OCI-LY7 (cell line): ENCODE measurements around the gene ACSM5. TPM values are rescaled to one million over a fixed set of nuclear protein-coding genes. Genes with fewer than 3 reads are reported as not detected.
"Not testable (repeated sequence)": the region's sequence is repeated elsewhere in the genome, so short reads cannot be mapped to it uniquely, and the experiment has no call there.

Source experiments
- BruUV-seq: library from RNA; stranded (reverse); fragments of 400-500 nt; replicated peaks from 2 replicates; lab custom pipeline; 2021; lab: Mats Ljungman, UMichigan
- CTCF ChIA-PET: fragments of 300-600 bp; sonication (Branson Sonifier 250); formaldehyde crosslinking; loops from one replicate; lab custom pipeline; 2022; ENCODE audit warnings: antibody characterized with exemption; ENCODE audit not compliant: unreplicated experiment; lab: Charles Lee
- POLR2A ChIA-PET: fragments of 300-600 bp; sonication (Branson Sonifier 250); formaldehyde crosslinking; loops from one replicate; lab custom pipeline; 2022; ENCODE audit warnings: antibody characterized with exemption; lab: Charles Lee
- DNase-seq: peaks from one replicate; pipeline ENCODE4 v3.0.0-alpha.2; 2015; ENCODE audit warnings: low spot score
- H2AFZ ChIP-seq: fragments of 200-600 bp; sonication (generic), shearing (Covaris generic); 2 replicates; pipeline ENCODE4 v1.6.1; 2014; ENCODE audit warnings: mild to moderate bottlenecking, antibody characterized with exemption, low read length, moderate library complexity
- H3K27ac ChIP-seq: fragments of 200-600 bp; sonication (generic); 2 replicates; pipeline ENCODE4 v1.5.1; 2014; ENCODE audit warnings: mixed run types, low read depth, mild to moderate bottlenecking, moderate library complexity, low read length, inconsistent platforms; ENCODE audit not compliant: poor library complexity, severe bottlenecking
- H3K36me3 ChIP-seq: fragments of 200-600 bp; sonication (generic); 2 replicates; pipeline ENCODE4 v1.6.1; 2014; ENCODE audit warnings: mild to moderate bottlenecking, antibody characterized with exemption, low read length, moderate library complexity, mixed read lengths; ENCODE audit not compliant: insufficient read depth
- H3K4me1 ChIP-seq: fragments of 200-600 bp; sonication (generic); 2 replicates; pipeline ENCODE4 v1.5.1; 2014; ENCODE audit warnings: mild to moderate bottlenecking, low read length; ENCODE audit not compliant: insufficient read depth, poor library complexity, severe bottlenecking
- H3K4me2 ChIP-seq: fragments of 200-600 bp; sonication (generic); 2 replicates; pipeline ENCODE4 v1.6.1; 2014; ENCODE audit warnings: mild to moderate bottlenecking, low read length
- H3K4me3 ChIP-seq: fragments of 200-600 bp; sonication (generic); 2 replicates; pipeline ENCODE4 v1.5.1; 2014; ENCODE audit warnings: mild to moderate bottlenecking, low read depth, low read length; ENCODE audit not compliant: poor library complexity, severe bottlenecking
- H3K79me2 ChIP-seq: fragments of 200-600 bp; sonication (generic); 2 replicates; pipeline ENCODE4 v1.6.1; 2016; ENCODE audit warnings: low read depth, mild to moderate bottlenecking, low read length, moderate library complexity, mixed read lengths; ENCODE audit not compliant: insufficient read depth
- H3K9me2 ChIP-seq: fragments of 200-600 bp; sonication (generic); 2 replicates; pipeline ENCODE4 v1.6.1; 2016; ENCODE audit warnings: mild to moderate bottlenecking, low read length, mixed read lengths; ENCODE audit not compliant: insufficient read depth
- H3K9me3 ChIP-seq: fragments of 200-600 bp; sonication (generic); 2 replicates; pipeline ENCODE4 v1.6.1; 2014; ENCODE audit warnings: mild to moderate bottlenecking, mixed run types, low read length, mixed read lengths
- H4K20me1 ChIP-seq: fragments of 200-600 bp; sonication (generic); 2 replicates; pipeline ENCODE4 v1.6.1; 2014; ENCODE audit warnings: mild to moderate bottlenecking, antibody characterized with exemption, low read length, moderate library complexity, mixed read lengths; ENCODE audit not compliant: insufficient read depth
- CTCF ChIP-seq: fragments of 200-600 bp; sonication (generic); conservative IDR thresholded peaks from 2 replicates; pipeline ENCODE4 v1.5.1; 2014; ENCODE audit warnings: mild to moderate bottlenecking, antibody characterized with exemption, low read length, moderate library complexity, mixed read lengths
- EZH2phosphoT487 ChIP-seq: fragments of 200-600 bp; sonication (generic); IDR thresholded peaks from 2 replicates; pipeline ENCODE4 v1.6.1; 2018; ENCODE audit warnings: low read depth, borderline replicate concordance, mild to moderate bottlenecking, mixed run types, antibody characterized with exemption, low read length, moderate library complexity, mixed read lengths
- intact Hi-C: fragments of 100-400 bp; cut with micrococcal nuclease; formaldehyde crosslinking; loops from one replicate; pipeline ENCODE4 v1.10.0; 2022; ENCODE audit not compliant: unreplicated experiment
- total RNA-seq, 2 experiments: library from RNA; depleted of rRNA in 1 of 2; stranded (reverse); fragments of >200 nt in 1 of 2; shearing (Covaris generic) in 1 of 2; gene quantifications; 2 replicates each; pipeline ENCODE4 v1.2.3, GENCODE V29; 2014 to 2022

Gene ACSM5
- total RNA-seq, 2 experiments from 2014 or later, result not detected

- H3K27ac ChIP-seq, BruUV-seq, CTCF ChIA-PET: not testable (repeated sequence)
Measured at GRCh38 chr16:20421748-20422147, 12.4 kb downstream of the ACSM5 start.

GRCh38 chr16:20423772-20424128 is 14.4 kb downstream of the ACSM5 start:
- H3K9me3 ChIP-seq, intact Hi-C loops, H3K4me2 ChIP-seq, H3K79me2 ChIP-seq, H2AFZ ChIP-seq, H3K4me3 ChIP-seq, CTCF ChIA-PET, H3K36me3 ChIP-seq, H3K27ac ChIP-seq, POLR2A ChIA-PET, H3K9me2 ChIP-seq, H4K20me1 ChIP-seq, DNase-seq, BruUV-seq, H3K4me1 ChIP-seq: not testable (repeated sequence)

More at GRCh38 chr16:20421748-20422147, 12.4 kb downstream of the ACSM5 start:
- H3K4me3 ChIP-seq, H2AFZ ChIP-seq, H3K4me2 ChIP-seq, H4K20me1 ChIP-seq, intact Hi-C loops, DNase-seq, POLR2A ChIA-PET, H3K9me3 ChIP-seq, H3K4me1 ChIP-seq, H3K9me2 ChIP-seq, H3K79me2 ChIP-seq, H3K36me3 ChIP-seq: not testable (repeated sequence)

- H3K9me3 ChIP-seq, result no peaks in the 10 kb centered on the region
- no peak for DNase-seq
- ChIA-PET CTCF (no interaction called here), POLR2A (no interaction called here)
- H4K20me1 ChIP-seq, result no peaks in the 10 kb centered on the region
- no TSS peak for BruUV-seq
- no peak overlapping the region for H3K4me2 ChIP-seq
- H3K4me1 ChIP-seq, result no peaks in the 10 kb centered on the region
- no peaks in the 10 kb centered on the region for H3K79me2 ChIP-seq
- no peak overlapping the region for H3K4me3 ChIP-seq
- TF ChIP-seq CTCF, result no peak
- no peak for TF ChIP-seq EZH2phosphoT487
- intact Hi-C loops, result no loop called here
- no peaks in the 10 kb centered on the region for H3K9me2 ChIP-seq
- no peaks in the 10 kb centered on the region for H3K36me3 ChIP-seq
- H2AFZ ChIP-seq, result no peak overlapping the region
- H3K27ac ChIP-seq, result no peak overlapping the region
Measured at GRCh38 chr16:20424129-20424866, 15.0 kb downstream of the ACSM5 start.

- H3K79me2 ChIP-seq, CTCF ChIA-PET, H3K4me3 ChIP-seq, H3K9me3 ChIP-seq, H3K27ac ChIP-seq, H4K20me1 ChIP-seq, H3K9me2 ChIP-seq, intact Hi-C loops, POLR2A ChIA-PET, H3K4me2 ChIP-seq, H3K36me3 ChIP-seq, H2AFZ ChIP-seq, H3K4me1 ChIP-seq, DNase-seq, BruUV-seq: not testable (repeated sequence)
Measured at GRCh38 chr16:20427401-20427797, 18.1 kb downstream of the ACSM5 start.

GRCh38 chr16:20429499-20429898 is 20.2 kb downstream of the ACSM5 start:
- H3K9me3 ChIP-seq, H3K4me2 ChIP-seq, DNase-seq, H2AFZ ChIP-seq, CTCF ChIA-PET, H3K36me3 ChIP-seq, BruUV-seq, H3K79me2 ChIP-seq, POLR2A ChIA-PET, H3K9me2 ChIP-seq, H3K27ac ChIP-seq, H3K4me3 ChIP-seq, H4K20me1 ChIP-seq, H3K4me1 ChIP-seq, intact Hi-C loops: not testable (repeated sequence)

- H3K4me2 ChIP-seq, intact Hi-C loops: not testable (repeated sequence)
Measured at GRCh38 chr16:20430480-20430879, 21.1 kb downstream of the ACSM5 start.

More at GRCh38 chr16:20430480-20430879, 21.1 kb downstream of the ACSM5 start:
- BruUV-seq, H3K4me3 ChIP-seq, H3K79me2 ChIP-seq, POLR2A ChIA-PET, DNase-seq, H3K9me2 ChIP-seq, H3K4me1 ChIP-seq, H3K27ac ChIP-seq, H3K9me3 ChIP-seq, H3K36me3 ChIP-seq, H2AFZ ChIP-seq, CTCF ChIA-PET, H4K20me1 ChIP-seq: not testable (repeated sequence)
